Progenitor cell of endocrine pancreas (in vitro differentiated cells): ENCODE data around the gene CUX1. TPM values are rescaled to one million over a fixed set of nuclear protein-coding genes. Genes with fewer than 3 reads are reported as not detected.

Experiments used
- DNase-seq: peaks from one replicate; pipeline ENCODE4 v3.0.0; 2021; ENCODE audit warnings: low spot score; ENCODE audit not compliant: unreplicated experiment
- H3K27ac Mint-ChIP-seq: 2 replicates; pipeline ENCODE4 v1.8.0; 2021; ENCODE audit warnings: mild to moderate bottlenecking, moderate library complexity, mixed read lengths
- H3K27me3 Mint-ChIP-seq: 2 replicates; pipeline ENCODE4 v1.8.0; 2021; ENCODE audit warnings: mixed read lengths
- H3K36me3 Mint-ChIP-seq: 2 replicates; pipeline ENCODE4 v1.8.0; 2022; ENCODE audit warnings: mixed read lengths; ENCODE audit not compliant: insufficient read depth
- H3K4me1 Mint-ChIP-seq: 2 replicates; pipeline ENCODE4 v1.8.0; 2021; ENCODE audit warnings: low read depth, mixed read lengths
- H3K4me3 Mint-ChIP-seq: 2 replicates; pipeline ENCODE4 v1.8.0; 2021; ENCODE audit warnings: low read depth, mild to moderate bottlenecking, moderate library complexity, mixed read lengths
- H3K9me3 Mint-ChIP-seq: 2 replicates; pipeline ENCODE4 v1.8.0; 2021; ENCODE audit warnings: low read depth, mixed read lengths
- total RNA-seq: library from RNA; stranded (reverse); gene quantifications from 2 replicates; pipeline ENCODE4 v1.2.1, GENCODE V29; 2021
- TF ChIP-seq, protein P1 (sequence below): fragments of 200-600 bp; sonication (generic); IDR thresholded peaks from one replicate; pipeline ENCODE4 v1.5.0; 2021; ENCODE audit warnings: antibody characterized with exemption, mild to moderate bottlenecking; ENCODE audit not compliant: unreplicated experiment

The CUX1 gene
- total RNA-seq, 1 donor from 2014 or later, result 103 TPM

DNA sequence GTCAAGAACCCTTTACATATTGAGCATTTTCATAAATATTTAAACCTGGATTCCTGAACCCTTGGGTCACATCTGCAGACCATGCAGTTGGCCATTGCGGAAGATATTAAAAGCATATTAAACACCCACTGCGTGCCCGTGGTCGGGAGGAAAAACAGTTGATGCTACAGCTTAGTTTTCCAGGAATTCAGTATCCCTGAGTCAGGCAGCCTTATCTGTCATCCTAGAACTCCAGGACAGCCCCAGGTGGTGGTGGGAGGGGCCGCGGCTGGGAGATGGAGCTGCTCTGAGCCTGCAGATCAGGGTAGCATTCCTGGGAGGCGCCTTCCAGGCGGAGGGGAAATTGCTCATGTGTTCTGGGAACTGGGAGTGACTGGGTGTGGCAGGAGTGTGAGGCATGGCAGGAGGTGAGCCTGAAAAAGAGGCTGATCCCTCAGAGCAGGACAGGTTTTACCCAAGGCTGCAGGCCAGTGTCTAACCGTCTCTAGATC, 246.3 kb downstream of the CUX1 start:
- no peak for DNase-seq
- Mint-ChIP-seq H3K27ac (peak overlapping the region; percentile 37), H3K9me3 (no peaks in the 10 kb centered on the region), H3K4me3 (no peak overlapping the region), H3K36me3 (peaks cover 6% of the 10 kb centered on the region), H3K4me1 (peaks cover 7% of the 10 kb centered on the region), H3K27me3 (no peaks in the 10 kb centered on the region)
- TF ChIP-seq, protein P1, sequence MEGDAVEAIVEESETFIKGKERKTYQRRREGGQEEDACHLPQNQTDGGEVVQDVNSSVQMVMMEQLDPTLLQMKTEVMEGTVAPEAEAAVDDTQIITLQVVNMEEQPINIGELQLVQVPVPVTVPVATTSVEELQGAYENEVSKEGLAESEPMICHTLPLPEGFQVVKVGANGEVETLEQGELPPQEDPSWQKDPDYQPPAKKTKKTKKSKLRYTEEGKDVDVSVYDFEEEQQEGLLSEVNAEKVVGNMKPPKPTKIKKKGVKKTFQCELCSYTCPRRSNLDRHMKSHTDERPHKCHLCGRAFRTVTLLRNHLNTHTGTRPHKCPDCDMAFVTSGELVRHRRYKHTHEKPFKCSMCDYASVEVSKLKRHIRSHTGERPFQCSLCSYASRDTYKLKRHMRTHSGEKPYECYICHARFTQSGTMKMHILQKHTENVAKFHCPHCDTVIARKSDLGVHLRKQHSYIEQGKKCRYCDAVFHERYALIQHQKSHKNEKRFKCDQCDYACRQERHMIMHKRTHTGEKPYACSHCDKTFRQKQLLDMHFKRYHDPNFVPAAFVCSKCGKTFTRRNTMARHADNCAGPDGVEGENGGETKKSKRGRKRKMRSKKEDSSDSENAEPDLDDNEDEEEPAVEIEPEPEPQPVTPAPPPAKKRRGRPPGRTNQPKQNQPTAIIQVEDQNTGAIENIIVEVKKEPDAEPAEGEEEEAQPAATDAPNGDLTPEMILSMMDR, result no peak

DNA sequence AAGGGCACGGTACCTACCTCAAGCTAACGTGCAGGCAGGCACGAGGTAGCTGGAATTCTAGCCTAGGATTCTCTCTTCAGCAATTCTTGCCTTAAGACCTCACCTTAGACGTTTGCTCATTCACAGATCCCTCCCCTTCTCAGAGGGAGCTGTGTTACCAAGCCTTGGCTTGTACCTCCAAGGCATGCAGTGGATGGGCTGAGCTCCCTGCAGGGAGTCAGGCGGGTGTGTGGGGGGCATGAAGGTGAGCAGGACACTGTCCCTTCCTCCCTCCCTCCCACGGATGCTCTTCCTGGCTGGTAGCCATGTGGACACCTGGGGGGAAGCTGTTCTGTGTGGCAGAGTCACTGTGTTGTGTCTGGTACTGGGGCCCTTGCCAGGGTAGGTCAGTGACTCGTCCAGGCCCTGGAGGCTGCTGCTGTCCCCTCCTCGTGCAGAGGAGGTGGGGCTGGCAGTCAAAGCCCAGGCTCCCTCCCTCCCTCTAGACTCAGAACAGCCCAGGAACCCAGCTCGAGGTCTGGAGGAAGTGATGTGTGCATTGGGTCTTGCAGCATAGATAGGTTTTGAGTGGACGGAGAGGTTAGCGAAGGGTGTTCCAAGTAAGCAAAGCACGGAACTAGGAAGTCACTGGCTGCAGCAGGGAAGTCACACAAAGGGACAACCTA, 247.1 kb downstream of the CUX1 start:
- no peaks in the 10 kb centered on the region for H3K9me3 Mint-ChIP-seq
- peaks cover 7% of the 10 kb centered on the region for H3K4me1 Mint-ChIP-seq
- H3K36me3 Mint-ChIP-seq, result peaks cover 10% of the 10 kb centered on the region
- TF ChIP-seq, protein P1, result no peak
- H3K27ac Mint-ChIP-seq, result peak overlapping the region; percentile 34
- H3K4me3 Mint-ChIP-seq, result no peak overlapping the region
- no peaks in the 10 kb centered on the region for H3K27me3 Mint-ChIP-seq
- DNase-seq, result no peak

DNA sequence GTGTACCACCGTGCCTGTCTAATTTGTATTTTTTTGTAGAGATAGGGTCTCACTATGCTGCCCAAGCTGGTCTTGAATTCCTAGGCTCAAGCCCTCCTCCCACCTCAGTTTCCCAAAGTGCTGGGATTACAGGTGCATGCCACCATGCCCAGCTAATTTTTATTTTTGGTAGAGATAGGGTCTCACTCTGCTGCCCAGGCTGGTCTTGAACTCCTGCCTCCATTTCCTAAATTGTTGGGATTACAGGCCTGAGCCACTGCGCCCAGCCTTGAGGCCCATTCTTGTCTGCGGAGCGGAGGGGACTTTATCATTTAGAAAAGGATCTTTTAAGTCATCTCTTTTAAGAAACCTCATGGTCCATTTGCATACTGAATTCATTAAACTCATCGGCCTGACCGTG, 247.8 kb downstream of the CUX1 start:
- Mint-ChIP-seq H3K4me1 (peaks cover 12% of the 10 kb centered on the region), H3K9me3 (no peaks in the 10 kb centered on the region), H3K36me3 (peaks cover 12% of the 10 kb centered on the region), H3K4me3 (no peak overlapping the region), H3K27ac (peak overlapping the region; percentile 52), H3K27me3 (no peaks in the 10 kb centered on the region)
- TF ChIP-seq, protein P1, result no peak
- no peak for DNase-seq

DNA sequence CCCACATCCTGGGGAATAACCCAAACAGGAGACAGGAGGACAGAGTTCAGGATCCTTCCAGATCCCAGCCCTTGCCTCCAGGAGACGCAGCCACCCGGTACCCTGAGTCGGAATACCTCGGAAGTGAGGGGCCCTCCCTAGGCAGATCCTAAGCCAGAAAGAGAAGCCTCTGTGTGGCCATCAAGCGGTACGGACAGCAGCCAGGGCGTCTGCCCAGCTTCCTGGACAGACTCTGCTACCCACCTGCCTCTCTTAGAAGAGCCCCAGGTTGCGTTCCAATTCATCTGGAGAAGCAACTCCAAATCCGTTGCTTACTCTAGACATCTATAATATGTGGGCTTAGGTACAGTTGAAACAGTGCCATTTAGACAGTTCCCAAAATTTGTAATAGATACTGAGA, 249.1 kb downstream of the CUX1 start:
- Mint-ChIP-seq H3K36me3 (peaks cover 20% of the 10 kb centered on the region), H3K27ac (peak overlapping the region; percentile 58)

DNA sequence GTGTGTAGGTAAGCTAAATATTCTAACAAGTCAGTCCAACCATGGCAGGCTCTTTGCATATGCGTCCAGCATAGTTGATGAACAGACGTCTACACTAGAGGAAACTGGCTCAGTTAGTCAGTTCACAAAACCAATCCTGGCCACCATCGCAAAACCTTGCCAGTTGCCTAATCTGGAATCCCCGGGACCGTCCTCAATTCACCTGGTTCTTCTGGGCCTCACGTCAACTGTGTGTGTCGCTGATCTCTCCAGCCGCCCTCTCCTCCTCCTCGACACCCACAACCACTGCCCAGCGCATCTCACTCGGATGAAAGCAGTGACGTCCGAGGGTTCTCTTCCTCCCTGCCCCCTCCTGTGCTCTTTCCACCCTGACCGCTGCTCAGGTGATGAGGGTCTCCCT, 251.4 kb downstream of the CUX1 start:
- Mint-ChIP-seq H3K27me3 (no peaks in the 10 kb centered on the region), H3K9me3 (no peaks in the 10 kb centered on the region), H3K4me1 (peaks cover 12% of the 10 kb centered on the region), H3K36me3 (peaks cover 32% of the 10 kb centered on the region), H3K27ac (peak overlapping the region; percentile 68), H3K4me3 (no peak overlapping the region)
- DNase-seq, result no peak
- TF ChIP-seq, protein P1, result no peak

More for the DNA sequence above, 249.1 kb downstream of the CUX1 start:
- Mint-ChIP-seq H3K4me3 (no peak overlapping the region), H3K27me3 (no peaks in the 10 kb centered on the region), H3K9me3 (no peaks in the 10 kb centered on the region), H3K4me1 (peaks cover 12% of the 10 kb centered on the region)
- DNase-seq, result no peak
- TF ChIP-seq, protein P1, result no peak
